Right lobe of liver (tissue), 6 donors: ENCODE measurements around the gene P2RX5. TPM values are rescaled to one million over a fixed set of nuclear protein-coding genes. Genes with fewer than 3 reads are reported as not detected.
"Not testable (repeated sequence)": the region's sequence is repeated elsewhere in the genome, so short reads cannot be mapped to it uniquely, and the experiment has no call there.

ENCODE experiments used
- ATAC-seq, 4 donors: fragments of 200-7000 bp; cut with Tn5 transposase; one replicate each; pipeline ENCODE4 v1.9.1; 2020; ENCODE audit warnings: mild to moderate bottlenecking in 4 of 4, moderate library complexity in 4 of 4
- DNase-seq, 3 donors: peaks; one replicate each; pipeline ENCODE4 v3.0.0-alpha.2; 2020
- H3K27ac ChIP-seq, 3 donors: fragments of 200-600 bp; one replicate each; pipeline ENCODE4 v1.8.0; 2022
- H3K27me3 ChIP-seq, 2 donors: fragments of 200-600 bp; one replicate each; pipeline ENCODE4 v1.8.0; 2022
- H3K36me3 ChIP-seq, 4 donors: fragments of 200-600 bp; sonication (generic) in 1 of 4; one replicate each; pipeline versions ENCODE4 v1.5.1 to v1.8.0; 2017 to 2022; ENCODE audit warnings: control low read depth in 1 of 4
- H3K4me1 ChIP-seq, 4 donors: fragments of 200-600 bp; sonication (generic) in 1 of 4; one replicate each; pipeline versions ENCODE4 v1.5.1 to v1.8.0; 2017 to 2022; ENCODE audit warnings: control low read depth in 1 of 4
- H3K4me3 ChIP-seq, 3 donors: fragments of 200-600 bp; one replicate each; pipeline ENCODE4 v1.8.0; 2022
- H3K9me3 ChIP-seq, 4 donors: fragments of 200-600 bp; sonication (generic) in 1 of 4; one replicate each; pipeline versions ENCODE4 v1.5.1 to v1.8.0; 2017 to 2022; ENCODE audit warnings: control low read depth in 1 of 4
- CTCF ChIP-seq, 4 donors: fragments of 200-600 bp in 3 of 4; fragments of 450-650 bp in 1 of 4; IDR thresholded peaks; one replicate each; pipeline versions ENCODE4 v1.5.1 to v1.8.0; 2016 to 2022; ENCODE audit warnings: antibody characterized with exemption in 4 of 4, mild to moderate bottlenecking in 2 of 4
- POLR2A ChIP-seq: fragments of 450-650 bp; IDR thresholded peaks from one replicate; pipeline ENCODE4 v1.6.1; 2017; ENCODE audit warnings: antibody characterized with exemption, mild to moderate bottlenecking
- WGBS: methylation state at CpG from one replicate; pipeline ENCODE4 v1.1.6; 2018; ENCODE audit warnings: low coverage, low lambda C conversion rate; ENCODE audit not compliant: insufficient coverage; ENCODE audit errors: missing lambda C conversion rate; 5-methylcytosine and 5-hydroxymethylcytosine counted together
- intact Hi-C, 2 donors: fragments of 100-400 bp; cut with DNase I; formaldehyde crosslinking; loops; one replicate each; pipeline versions ENCODE4 v1.11.2 to v1.14.1; 2022
- total RNA-seq, 6 experiments: library from RNA; depleted of rRNA in 2 of 6; stranded (reverse); fragments of >200 nt in 2 of 6; fragmentation: NEBNext Ultra II Directional in 3 of 6; extraction: Animal tissue kit (Norgen Biotek cat#: 25700) in 3 of 6; gene quantifications; one replicate each; pipeline versions ENCODE4 v1.1.0 to v1.2.4, GENCODE V29; 2016 to 2023
- donor health status: DM: no; HTN: yes; CAD: no.
- donor health status: DM: no; HTN: no; CAD: no.
- donor health status: DM: no; HTN: no; CAD: no.
- donor health status: DM: no; HTN: yes; CAD: no.
- donor health status: DM: no; HTN: yes; CAD: no.

The P2RX5 gene
- total RNA-seq, 6 experiments from 2014 or later: 0.13 to 1.1 (median 0.40) TPM

GRCh38 chr17:3708366-3708765 lies 12.4 kb upstream of the P2RX5 start:
- no peak for TF ChIP-seq CTCF (IDR thresholded peaks at IDR 0.05)
- no peak for TF ChIP-seq POLR2A
- intact Hi-C loops: no loop called here
- no peaks in the 10 kb centered on the region for H3K27me3 ChIP-seq
- DNase-seq (no peak), ATAC-seq (no peak)
- H3K9me3 ChIP-seq: no peaks in the 10 kb centered on the region
- H3K4me3 ChIP-seq: no peak overlapping the region
- 55% methylated on average over 3 of the region's 3 CpGs for WGBS
- H3K4me1 ChIP-seq: no peaks in the 10 kb centered on the region
- H3K36me3 ChIP-seq: no peaks in the 10 kb centered on the region
- no peak overlapping the region for H3K27ac ChIP-seq

GRCh38 chr17:3705718-3705984 lies 9.7 kb upstream of the P2RX5 start:
- ATAC-seq, H3K4me1 ChIP-seq, intact Hi-C loops, H3K9me3 ChIP-seq, DNase-seq, H3K4me3 ChIP-seq, H3K27ac ChIP-seq, H3K27me3 ChIP-seq, H3K36me3 ChIP-seq: not testable (repeated sequence)
- 100% methylated on average over 1 of the region's 1 CpG for WGBS

- Histone ChIP-seq H3K4me3 (no peak overlapping the region), H3K9me3 (no peaks in the 10 kb centered on the region), H3K27me3 (no peaks in the 10 kb centered on the region), H3K4me1 (no peaks in the 10 kb centered on the region), H3K27ac (no peak overlapping the region), H3K36me3 (no peaks in the 10 kb centered on the region)
- no peak for ATAC-seq
- intact Hi-C loops: no loop called here
- TF ChIP-seq CTCF (IDR thresholded peaks at IDR 0.05) (no peak), POLR2A (no peak)
- no peak for DNase-seq
- WGBS: 79% methylated on average over 13 of the region's 20 CpGs
Measured at GRCh38 chr17:3704931-3705717, 9.2 kb upstream of the P2RX5 start.

GRCh38 chr17:3702041-3702539 lies 6.1 kb upstream of the P2RX5 start:
- H3K9me3 ChIP-seq, H3K4me3 ChIP-seq, H3K4me1 ChIP-seq, DNase-seq, H3K27ac ChIP-seq, ATAC-seq, intact Hi-C loops, H3K36me3 ChIP-seq, H3K27me3 ChIP-seq: not testable (repeated sequence)
- WGBS: 71% methylated on average over 4 of the region's 7 CpGs

- H3K36me3 ChIP-seq: no peaks in the 10 kb centered on the region
- ATAC-seq (no peak), DNase-seq (no peak)
- H3K27ac ChIP-seq: no peak overlapping the region
- no peaks in the 10 kb centered on the region for H3K9me3 ChIP-seq
- peaks cover 0 to 7% (median 0%) of the 10 kb centered on the region in 4 donors for H3K4me1 ChIP-seq
- intact Hi-C loops: no loop called here
- no peaks in the 10 kb centered on the region for H3K27me3 ChIP-seq
- no peak overlapping the region for H3K4me3 ChIP-seq
- WGBS: 74% methylated on average over 2 of the region's 4 CpGs
- TF ChIP-seq CTCF (IDR thresholded peaks at IDR 0.05) (no peak), POLR2A (no peak)
Measured at GRCh38 chr17:3699951-3700350, 4.0 kb upstream of the P2RX5 start.
